ENCODE data around the gene DNTT.

DNA sequence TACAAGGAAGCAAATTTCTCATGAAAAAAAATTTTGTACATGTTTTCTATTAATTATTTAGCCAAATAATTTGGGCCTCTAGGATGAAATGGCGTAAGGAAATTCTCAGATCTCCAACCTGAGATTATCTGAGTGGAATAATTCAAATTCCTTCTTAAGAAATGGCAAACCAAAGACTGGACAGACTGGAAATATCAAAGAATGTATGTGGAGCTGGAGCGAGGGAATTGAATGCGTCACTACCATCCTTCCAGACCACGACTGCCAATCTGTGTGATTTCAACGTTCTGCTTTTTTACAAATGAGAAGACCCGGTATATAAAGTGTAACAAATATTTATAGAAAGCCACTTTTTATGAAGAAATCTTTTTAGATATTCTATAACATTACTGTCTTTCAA is 20.5 kb upstream of the DNTT start:
- TF ChIP-seq, protein P1, sequence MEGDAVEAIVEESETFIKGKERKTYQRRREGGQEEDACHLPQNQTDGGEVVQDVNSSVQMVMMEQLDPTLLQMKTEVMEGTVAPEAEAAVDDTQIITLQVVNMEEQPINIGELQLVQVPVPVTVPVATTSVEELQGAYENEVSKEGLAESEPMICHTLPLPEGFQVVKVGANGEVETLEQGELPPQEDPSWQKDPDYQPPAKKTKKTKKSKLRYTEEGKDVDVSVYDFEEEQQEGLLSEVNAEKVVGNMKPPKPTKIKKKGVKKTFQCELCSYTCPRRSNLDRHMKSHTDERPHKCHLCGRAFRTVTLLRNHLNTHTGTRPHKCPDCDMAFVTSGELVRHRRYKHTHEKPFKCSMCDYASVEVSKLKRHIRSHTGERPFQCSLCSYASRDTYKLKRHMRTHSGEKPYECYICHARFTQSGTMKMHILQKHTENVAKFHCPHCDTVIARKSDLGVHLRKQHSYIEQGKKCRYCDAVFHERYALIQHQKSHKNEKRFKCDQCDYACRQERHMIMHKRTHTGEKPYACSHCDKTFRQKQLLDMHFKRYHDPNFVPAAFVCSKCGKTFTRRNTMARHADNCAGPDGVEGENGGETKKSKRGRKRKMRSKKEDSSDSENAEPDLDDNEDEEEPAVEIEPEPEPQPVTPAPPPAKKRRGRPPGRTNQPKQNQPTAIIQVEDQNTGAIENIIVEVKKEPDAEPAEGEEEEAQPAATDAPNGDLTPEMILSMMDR (conservative IDR thresholded peaks at IDR 0.05; ENCODE audit: low read length): no peak
- no peak for TF ChIP-seq EZH2phosphoT487 (IDR thresholded peaks at IDR 0.05; ENCODE audit: borderline replicate concordance, low read depth, low read length)

Measured in OCI-LY7 (cell line).